Measurements from ENCODE around the gene CPSF4L.

- TF ChIP-seq CTCF (IDR thresholded peaks at IDR 0.05; ENCODE audit: poor library complexity) (no peak), EZH2 (IDR thresholded peaks at IDR 0.05; ENCODE audit: borderline replicate concordance) (no peak), EZH2phosphoT487 (IDR thresholded peaks at IDR 0.05; ENCODE audit: low read depth, severe bottlenecking, unreplicated experiment) (no peak)
Observed at GRCh38 chr17:73223626-73224230, 38.0 kb downstream of the CPSF4L start.
